Endothelial cell of umbilical vein (primary cell): ENCODE results near the gene TMEM213. TPM values are rescaled to one million over a fixed set of nuclear protein-coding genes. Genes with fewer than 3 reads are reported as not detected.

Experiments used
- BruUV-seq: library from RNA; stranded (reverse); fragments of 400-500 nt; replicated peaks from 2 replicates; lab custom pipeline; 2021; lab: Mats Ljungman, UMichigan
- CTCF ChIA-PET: fragments of 300-600, 350-600 bp; sonication (Branson Sonifier 250); formaldehyde crosslinking; loops from one replicate; lab custom pipeline; 2021; ENCODE audit warnings: antibody characterized with exemption, inconsistent platforms; lab: Charles Lee
- POLR2A ChIA-PET: fragments of 300-600, 350-600 bp; sonication (Branson Sonifier 250); formaldehyde crosslinking; loops from one replicate; lab custom pipeline; 2021; ENCODE audit warnings: antibody characterized with exemption, inconsistent platforms; lab: Charles Lee
- DNase-seq: peaks from one replicate; pipeline ENCODE4 v3.0.0-alpha.2; 2011; ENCODE audit warnings: low read depth, low spot score
- FAIRE-seq: peaks from 2 replicates; lab custom pipeline; 2011; peaks lifted over from hg19 to GRCh38; lab: Jason Lieb, UNC
- H2AFZ ChIP-seq: 2 replicates; pipeline ENCODE4 v1.6.0; 2012; ENCODE audit warnings: low read depth, low read length, control low read depth, inconsistent platforms
- H3K27ac ChIP-seq: 2 replicates; pipeline ENCODE4 v1.5.1; 2011; ENCODE audit warnings: low read depth, mild to moderate bottlenecking, control low read depth, low read length, moderate library complexity; ENCODE audit not compliant: insufficient read depth
- H3K27me3 ChIP-seq, 2 experiments: 2 replicates each; pipeline versions ENCODE4 v1.6.0 to v1.6.1; 2011; ENCODE audit warnings: low read length in 2 of 2, mixed read lengths in 1 of 2; ENCODE audit not compliant: control insufficient read depth in 2 of 2, insufficient read depth in 2 of 2
- H3K36me3 ChIP-seq, 2 experiments: 2 replicates in 1 of 2; 3 replicates in 1 of 2; pipeline ENCODE4 v1.5.1; 2011; ENCODE audit warnings: low read length in 2 of 2, mild to moderate bottlenecking in 1 of 2, moderate library complexity in 1 of 2; ENCODE audit not compliant: control insufficient read depth in 2 of 2, insufficient read depth in 2 of 2; ENCODE audit errors: extremely low read depth in 1 of 2
- H3K4me1 ChIP-seq: 3 replicates; pipeline ENCODE4 v1.5.1; 2011; ENCODE audit warnings: mild to moderate bottlenecking, low read length; ENCODE audit not compliant: control insufficient read depth, insufficient read depth; ENCODE audit errors: extremely low read depth
- H3K4me2 ChIP-seq: 2 replicates; pipeline ENCODE4 v1.6.1; 2011; ENCODE audit warnings: low read length, control low read depth, mixed read lengths; ENCODE audit not compliant: insufficient read depth
- H3K4me3 ChIP-seq, 3 experiments: fragments of 200-600 bp in 1 of 3; sonication (generic), shearing (Covaris generic) in 1 of 3; replicated peaks in 1 of 3; 2 replicates each; pipeline ENCODE4 v1.5.1; 2011 to 2016; ENCODE audit warnings: control low read depth in 3 of 3, low read length in 3 of 3, mild to moderate bottlenecking in 2 of 3, inconsistent platforms in 1 of 3, low read depth in 1 of 3, moderate library complexity in 1 of 3; ENCODE audit not compliant: insufficient read depth in 1 of 3
- H3K79me2 ChIP-seq: 2 replicates; pipeline ENCODE4 v1.6.0; 2012; ENCODE audit warnings: low read length, inconsistent platforms; ENCODE audit not compliant: control insufficient read depth, insufficient read depth
- H3K9ac ChIP-seq: replicated peaks from 2 replicates; pipeline ENCODE3; 2011; ENCODE audit warnings: low read length, control low read depth; ENCODE audit not compliant: insufficient read depth; ENCODE audit errors: extremely low read depth
- H3K9me1 ChIP-seq: replicated peaks from 3 replicates; pipeline ENCODE4 v1.6.0; 2011; ENCODE audit warnings: mild to moderate bottlenecking, low read length; ENCODE audit not compliant: control insufficient read depth, insufficient read depth; ENCODE audit errors: extremely low read depth
- H3K9me3 ChIP-seq: replicated peaks from 2 replicates; pipeline ENCODE4 v1.5.1; 2012; ENCODE audit warnings: low read length, inconsistent platforms; ENCODE audit not compliant: control insufficient read depth, insufficient read depth
- H4K20me1 ChIP-seq: replicated peaks from 2 replicates; pipeline ENCODE3; 2011; ENCODE audit warnings: mild to moderate bottlenecking, low read length; ENCODE audit not compliant: control insufficient read depth, insufficient read depth; ENCODE audit errors: extremely low read depth
- EZH2 ChIP-seq: IDR thresholded peaks from 2 replicates; pipeline ENCODE4 v1.6.1; 2012; ENCODE audit warnings: borderline replicate concordance, low read depth, mild to moderate bottlenecking, moderate library complexity, low read length, inconsistent platforms; ENCODE audit not compliant: severe bottlenecking
- FOS ChIP-seq: IDR thresholded peaks from 2 replicates; pipeline ENCODE4 v1.6.1; 2011; ENCODE audit warnings: mild to moderate bottlenecking, low read length, moderate library complexity, borderline replicate concordance; ENCODE audit not compliant: insufficient read depth
- GATA2 ChIP-seq: IDR thresholded peaks from 2 replicates; pipeline ENCODE4 v1.7.0; 2011; ENCODE audit warnings: low read depth, mild to moderate bottlenecking, moderate library complexity, mixed read lengths, low read length; ENCODE audit not compliant: insufficient read length, insufficient read depth
- JUN ChIP-seq: IDR thresholded peaks from 2 replicates; pipeline ENCODE4 v1.6.1; 2011; ENCODE audit warnings: borderline replicate concordance, low read depth; ENCODE audit not compliant: insufficient read length, insufficient read depth
- MYC ChIP-seq: IDR thresholded peaks from one replicate; pipeline ENCODE4 v1.6.1; 2011; ENCODE audit warnings: mild to moderate bottlenecking, low read depth, low read length
- POLR2A ChIP-seq: IDR thresholded peaks from 2 replicates; pipeline ENCODE4 v1.6.1; 2012; ENCODE audit warnings: low read depth, mild to moderate bottlenecking, control low read depth, low read length
- POLR2AphosphoS5 ChIP-seq: IDR thresholded peaks from 2 replicates; pipeline ENCODE4 v1.6.1; 2012; ENCODE audit warnings: low read depth, mild to moderate bottlenecking, control low read depth, low read length, moderate library complexity; ENCODE audit not compliant: insufficient read depth
- dilution Hi-C: fragments of 300-500 bp; cut with MboI; formaldehyde crosslinking; loops from one replicate; pipeline ENCODE4 v1.15.0; 2019; ENCODE audit warnings: low sequenced_read_pairs; ENCODE audit not compliant: extremely low pct_ligation_motif_present
- intact Hi-C: fragments of 100-400 bp; cut with micrococcal nuclease; formaldehyde crosslinking; loops from one replicate; pipeline ENCODE4 v1.10.0; 2022
- polyA plus RNA-seq, 4 experiments: library from polyadenylated mRNA; depleted of rRNA in 3 of 4; stranded (reverse) in 3 of 4; unstranded in 1 of 4; fragments of >200 nt; gene quantifications; 2 replicates each; pipeline versions ENCODE4 v1.2.1 to v1.2.3, GENCODE V29; 2011 to 2012; ENCODE audit warnings: missing spikeins in 1 of 4
- total RNA-seq: library from RNA; stranded (reverse); gene quantifications from 2 replicates; pipeline ENCODE4 v1.2.3, GENCODE V29; 2021
- TF ChIP-seq, protein P1 (sequence below), 2 donors: IDR thresholded peaks; 1 replicate in 1 of 2; 2 replicates in 1 of 2; pipeline ENCODE4 v1.5.1; 2011; ENCODE audit warnings: low read length in 2 of 2, mild to moderate bottlenecking in 2 of 2, moderate library complexity in 2 of 2, control low read depth in 1 of 2, inconsistent platforms in 1 of 2, low read depth in 1 of 2; ENCODE audit not compliant: insufficient read depth in 1 of 2; ENCODE audit errors: extremely low read depth in 1 of 2
- TF ChIP-seq, protein P2 (sequence below): IDR thresholded peaks from 2 replicates; pipeline ENCODE4 v1.6.1; 2011; ENCODE audit not compliant: insufficient read depth, insufficient read length

The TMEM213 gene
- total and polyA plus RNA-seq, 2 donors (not counting 3 experiments of a cell fraction or from before 2014, with no cell fraction given): not detected

DNA sequence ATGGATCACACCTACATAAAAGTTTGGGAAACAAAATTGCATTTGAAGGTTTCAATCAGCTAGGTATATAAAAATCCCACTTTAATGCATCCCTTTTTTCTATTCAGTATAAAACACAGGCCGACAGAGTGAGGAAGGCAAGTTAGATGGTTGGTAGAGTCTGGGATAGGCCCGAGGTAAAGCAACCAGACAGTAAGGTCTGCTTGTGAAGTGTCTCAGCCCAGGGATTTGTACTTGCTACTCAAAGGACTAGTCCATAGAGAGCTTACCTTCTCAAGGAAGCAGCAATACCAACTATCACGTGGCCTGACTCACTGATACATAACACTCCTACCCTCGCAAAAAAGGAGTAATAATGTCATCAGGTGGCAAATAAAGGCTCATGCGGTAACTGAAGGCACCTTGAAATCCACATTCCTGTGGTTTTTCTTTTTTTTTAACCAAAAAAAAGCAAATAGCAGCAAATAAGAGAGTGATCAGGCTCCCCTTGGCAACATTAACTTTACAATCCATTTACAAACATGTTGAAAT, 56.4 kb downstream of the TMEM213 start:
- TF ChIP-seq, protein P1, sequence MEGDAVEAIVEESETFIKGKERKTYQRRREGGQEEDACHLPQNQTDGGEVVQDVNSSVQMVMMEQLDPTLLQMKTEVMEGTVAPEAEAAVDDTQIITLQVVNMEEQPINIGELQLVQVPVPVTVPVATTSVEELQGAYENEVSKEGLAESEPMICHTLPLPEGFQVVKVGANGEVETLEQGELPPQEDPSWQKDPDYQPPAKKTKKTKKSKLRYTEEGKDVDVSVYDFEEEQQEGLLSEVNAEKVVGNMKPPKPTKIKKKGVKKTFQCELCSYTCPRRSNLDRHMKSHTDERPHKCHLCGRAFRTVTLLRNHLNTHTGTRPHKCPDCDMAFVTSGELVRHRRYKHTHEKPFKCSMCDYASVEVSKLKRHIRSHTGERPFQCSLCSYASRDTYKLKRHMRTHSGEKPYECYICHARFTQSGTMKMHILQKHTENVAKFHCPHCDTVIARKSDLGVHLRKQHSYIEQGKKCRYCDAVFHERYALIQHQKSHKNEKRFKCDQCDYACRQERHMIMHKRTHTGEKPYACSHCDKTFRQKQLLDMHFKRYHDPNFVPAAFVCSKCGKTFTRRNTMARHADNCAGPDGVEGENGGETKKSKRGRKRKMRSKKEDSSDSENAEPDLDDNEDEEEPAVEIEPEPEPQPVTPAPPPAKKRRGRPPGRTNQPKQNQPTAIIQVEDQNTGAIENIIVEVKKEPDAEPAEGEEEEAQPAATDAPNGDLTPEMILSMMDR (IDR thresholded peaks at IDR 0.05; ENCODE audit: extremely low read depth in 1 of 2, insufficient read depth in 1 of 2, low read depth in 1 of 2, low read length in 2 of 2): no peak
- TF ChIP-seq GATA2: no peak
- TF ChIP-seq, protein P2, sequence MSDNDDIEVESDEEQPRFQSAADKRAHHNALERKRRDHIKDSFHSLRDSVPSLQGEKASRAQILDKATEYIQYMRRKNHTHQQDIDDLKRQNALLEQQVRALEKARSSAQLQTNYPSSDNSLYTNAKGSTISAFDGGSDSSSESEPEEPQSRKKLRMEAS: no peak
- no peak for TF ChIP-seq POLR2AphosphoS5
- no peak for TF ChIP-seq JUN
- no peak for TF ChIP-seq FOS
- TF ChIP-seq POLR2A: no peak
- no peak for TF ChIP-seq EZH2
- TF ChIP-seq MYC: no peak
- no peaks in the 10 kb centered on the region for H3K9me1 ChIP-seq
- ChIA-PET POLR2A (no interaction called here), CTCF (no interaction called here)
- dilution Hi-C loops (no loop called here), intact Hi-C loops (no loop called here)
- H3K4me3 ChIP-seq: no peak overlapping the region
- no peaks in the 10 kb centered on the region for H3K36me3 ChIP-seq
- no peaks in the 10 kb centered on the region for H4K20me1 ChIP-seq
- no peaks in the 10 kb centered on the region for H3K9me3 ChIP-seq
- H3K4me1 ChIP-seq: peaks cover 3% of the 10 kb centered on the region
- H3K27me3 ChIP-seq: no peaks in the 10 kb centered on the region
- H3K27ac ChIP-seq: no peak overlapping the region
- DNase-seq (no peak), FAIRE-seq (no peak)
- H3K4me2 ChIP-seq: no peak overlapping the region
- no peaks in the 10 kb centered on the region for H3K79me2 ChIP-seq
- no peak overlapping the region for H3K9ac ChIP-seq
- no peak overlapping the region for H2AFZ ChIP-seq
- BruUV-seq: no TSS peak
